Muscle of leg (tissue), 11 donors: ENCODE measurements around the gene KRTAP5-5. TPM values are rescaled to one million over a fixed set of nuclear protein-coding genes. Genes with fewer than 3 reads are reported as not detected.
"Not testable (repeated sequence)": the region's sequence is repeated elsewhere in the genome, so short reads cannot be mapped to it uniquely, and the experiment has no call there.

Source experiments
- DNase-seq: peaks from one replicate; pipeline ENCODE4 v3.0.0; 2013
- H3K27ac ChIP-seq: one replicate; pipeline ENCODE4 v1.5.1; 2013; ENCODE audit warnings: mild to moderate bottlenecking, low read length, control low read depth
- H3K27me3 ChIP-seq: one replicate; pipeline ENCODE4 v1.6.1; 2013; ENCODE audit warnings: low read length; ENCODE audit not compliant: control insufficient read depth, insufficient read depth
- H3K36me3 ChIP-seq: one replicate; pipeline ENCODE4 v1.6.1; 2013; ENCODE audit warnings: low read length; ENCODE audit not compliant: control insufficient read depth, insufficient read depth
- H3K4me1 ChIP-seq: one replicate; pipeline ENCODE4 v1.6.1; 2013; ENCODE audit warnings: low read length; ENCODE audit not compliant: control insufficient read depth, insufficient read depth
- H3K4me3 ChIP-seq: one replicate; pipeline ENCODE4 v1.5.1; 2013; ENCODE audit warnings: low read length, control low read depth
- H3K9me3 ChIP-seq: replicated peaks from 2 replicates; pipeline ENCODE4 v1.6.1; 2013; ENCODE audit warnings: low read depth, low read length; ENCODE audit not compliant: control insufficient read depth
- WGBS: methylation state at CpG from one replicate; pipeline ENCODE4 v1.1.5; 2013; ENCODE audit warnings: missing lambda C conversion rate; ENCODE audit not compliant: insufficient coverage; 5-methylcytosine and 5-hydroxymethylcytosine counted together
- polyA plus RNA-seq, 8 donors: library from polyadenylated mRNA; unstranded; fragments of 120-200 nt; gene quantifications; one replicate each; pipeline versions ENCODE4 v1.2.1 to v1.2.3, GENCODE V29; 2013; ENCODE audit warnings: inconsistent platforms in 1 of 8, low replicate concordance in 1 of 8; ENCODE audit not compliant: insufficient read length in 8 of 8, insufficient read depth in 1 of 8
- total RNA-seq: library from RNA; stranded (reverse); fragments of 120-200 nt; gene quantifications from one replicate; pipeline ENCODE4 v1.2.4, GENCODE V29; 2013

The KRTAP5-5 gene
- total and polyA plus RNA-seq, 9 donors, result 0.24 to 0.31 TPM; not detected in 7

DNA sequence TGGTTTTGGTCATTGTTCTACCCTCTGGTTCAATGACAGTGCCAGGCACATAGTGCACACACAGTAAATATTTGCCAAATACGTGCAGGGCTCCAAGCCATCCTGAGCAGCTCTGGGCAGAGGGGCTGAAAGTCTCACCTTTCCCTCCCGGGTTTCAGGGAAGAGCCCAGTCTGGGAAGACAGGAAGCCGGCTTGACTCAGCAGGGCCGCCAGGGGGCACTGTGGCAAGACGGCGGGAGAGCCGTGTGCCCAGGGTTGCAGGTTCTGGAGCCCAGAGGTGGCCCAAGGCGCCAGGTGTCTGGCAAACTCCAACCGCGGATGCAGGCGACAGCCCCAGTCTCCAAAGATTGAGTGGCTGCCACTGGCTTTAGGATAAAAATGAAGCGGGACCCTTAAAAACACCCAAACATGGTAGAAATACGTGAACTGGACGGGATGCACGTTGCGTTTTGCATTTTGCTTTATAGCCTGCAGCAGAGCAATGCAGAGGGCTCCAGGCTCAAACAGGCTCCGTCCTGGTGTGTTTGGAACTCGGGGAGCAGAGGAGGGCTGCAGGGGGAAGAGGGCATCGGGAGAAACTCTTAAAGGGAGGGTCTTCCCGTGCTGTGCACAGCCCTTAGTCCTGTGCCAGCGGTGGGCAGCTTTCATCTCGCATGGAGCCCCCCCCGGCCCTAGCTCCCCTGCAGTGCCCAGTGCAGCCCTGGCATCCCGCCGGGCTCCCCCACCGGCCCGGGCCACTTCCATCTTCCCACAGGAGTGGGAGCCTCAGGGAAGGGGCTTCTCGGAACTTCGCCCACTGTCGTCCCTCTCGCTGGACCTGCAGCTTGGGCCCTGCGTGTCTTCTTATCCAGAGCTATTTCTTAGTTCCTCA is 10.7 kb downstream of the KRTAP5-5 start:
- Histone ChIP-seq H3K27me3 (peaks cover 21% of the 10 kb centered on the region), H3K36me3 (no peaks in the 10 kb centered on the region), H3K4me1 (peaks cover 9% of the 10 kb centered on the region), H3K4me3 (no peak overlapping the region), H3K9me3 (no peaks in the 10 kb centered on the region), H3K27ac (peak overlapping the region; percentile 2)
- no peak for DNase-seq
- WGBS, result 36% methylated on average over 22 of the region's 32 CpGs

DNA sequence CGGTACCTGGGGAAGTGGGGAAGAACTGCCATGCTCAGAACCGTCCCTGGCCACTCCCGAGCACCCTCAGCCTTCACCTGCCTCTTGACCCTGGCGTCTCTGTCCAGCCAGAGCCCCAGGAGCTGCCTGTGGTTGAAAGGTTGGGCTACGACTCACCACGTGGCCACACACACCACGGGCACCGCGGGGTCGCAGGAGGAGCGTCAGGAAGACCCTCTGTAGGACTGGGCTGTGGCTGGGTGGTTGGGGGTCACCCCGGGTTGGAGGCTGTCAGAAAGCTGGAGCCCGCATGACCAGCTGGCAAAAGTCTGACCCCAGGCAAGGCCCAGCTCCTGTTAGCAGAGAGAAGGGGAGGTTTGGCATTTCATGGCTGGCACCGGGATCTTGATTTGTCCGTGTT is 11.5 kb downstream of the KRTAP5-5 start:
- peaks cover 9% of the 10 kb centered on the region for H3K4me1 ChIP-seq
- WGBS, result 94% methylated on average over 6 of the region's 15 CpGs
- peaks cover 19% of the 10 kb centered on the region for H3K27me3 ChIP-seq
- H3K9me3 ChIP-seq, result no peaks in the 10 kb centered on the region
- no peak overlapping the region for H3K27ac ChIP-seq
- no peaks in the 10 kb centered on the region for H3K36me3 ChIP-seq
- no peak overlapping the region for H3K4me3 ChIP-seq
- DNase-seq, result no peak

DNA sequence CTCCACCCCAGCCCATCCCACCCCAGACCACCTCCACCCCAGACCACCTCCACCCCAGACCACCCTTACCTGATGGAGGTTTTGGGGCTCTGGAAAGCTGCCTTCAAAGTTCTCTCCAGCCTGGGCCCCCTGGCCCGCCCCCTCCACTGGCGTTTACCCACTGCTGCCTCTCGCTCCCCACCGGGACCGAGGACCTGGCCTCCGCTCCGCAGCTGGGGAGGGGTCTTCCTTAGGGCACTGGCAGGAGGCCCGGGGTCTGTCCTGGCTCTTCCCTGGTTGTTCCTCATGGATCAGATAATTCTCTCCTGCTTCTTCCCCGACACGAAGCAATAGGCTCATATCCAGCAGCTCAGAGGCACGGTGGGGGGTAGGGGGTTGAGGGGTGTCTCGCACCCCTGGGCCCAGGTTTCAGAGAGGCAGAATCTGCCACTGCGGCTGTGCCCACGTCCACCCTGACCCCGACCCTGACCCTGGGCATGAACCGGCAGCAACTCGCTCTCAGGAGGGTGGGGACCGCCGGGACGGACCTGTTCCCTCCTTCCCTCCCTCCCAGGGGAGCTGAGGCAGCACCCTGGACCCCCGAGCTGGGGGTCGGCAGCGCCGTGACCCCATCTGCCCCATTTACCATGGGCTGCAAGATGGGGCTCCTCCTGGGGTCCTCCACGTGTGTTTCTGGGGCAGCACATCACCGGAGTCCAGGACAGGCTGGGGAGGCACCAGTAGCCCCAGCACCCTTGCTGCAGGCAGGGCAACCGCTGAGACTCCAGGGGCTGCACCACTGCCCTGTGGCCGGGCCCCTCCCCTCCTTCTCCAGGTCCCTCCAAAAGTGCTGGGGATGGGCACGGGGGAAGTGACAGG is 12.9 kb downstream of the KRTAP5-5 start:
- Histone ChIP-seq H3K36me3 (no peaks in the 10 kb centered on the region), H3K27ac (no peak overlapping the region), H3K4me1 (peaks cover 9% of the 10 kb centered on the region), H3K9me3 (no peaks in the 10 kb centered on the region), H3K27me3 (peaks cover 19% of the 10 kb centered on the region), H3K4me3 (no peak overlapping the region)
- 82% methylated on average over 24 of the region's 29 CpGs for WGBS
- no peak for DNase-seq

DNA sequence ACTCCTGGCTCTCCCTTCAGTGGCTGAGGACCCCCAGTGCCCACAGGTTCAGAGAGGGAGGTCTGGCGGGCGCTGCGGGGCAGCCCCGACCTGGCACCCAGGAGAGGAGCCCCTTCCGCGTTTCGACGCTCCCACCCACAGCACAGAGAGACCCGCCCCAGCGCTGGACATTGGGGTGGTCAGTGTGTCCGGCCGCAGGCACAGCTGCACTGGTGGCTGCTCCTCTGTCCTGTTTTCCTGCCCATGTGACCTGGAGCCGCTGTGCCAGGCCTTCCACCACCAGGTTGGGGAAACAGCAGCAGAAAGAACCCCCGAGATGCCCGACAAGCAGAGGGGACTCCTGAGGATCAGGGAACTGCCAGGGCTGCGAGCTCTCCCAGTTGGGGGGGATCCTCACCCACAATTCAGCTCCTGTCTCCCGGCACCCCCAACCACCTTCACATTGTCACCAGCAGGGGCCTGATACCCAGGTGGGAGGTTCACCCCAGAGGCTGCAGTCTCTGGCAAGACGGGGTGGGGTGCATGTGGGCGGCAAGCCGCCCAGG is 13.6 kb downstream of the KRTAP5-5 start:
- H3K36me3 ChIP-seq, result no peaks in the 10 kb centered on the region
- no peak overlapping the region for H3K27ac ChIP-seq
- no peak overlapping the region for H3K4me3 ChIP-seq
- DNase-seq, result no peak
- H3K9me3 ChIP-seq, result no peaks in the 10 kb centered on the region
- peaks cover 19% of the 10 kb centered on the region for H3K27me3 ChIP-seq
- H3K4me1 ChIP-seq, result peaks cover 9% of the 10 kb centered on the region
- WGBS, result 83% methylated on average over 5 of the region's 20 CpGs

DNA sequence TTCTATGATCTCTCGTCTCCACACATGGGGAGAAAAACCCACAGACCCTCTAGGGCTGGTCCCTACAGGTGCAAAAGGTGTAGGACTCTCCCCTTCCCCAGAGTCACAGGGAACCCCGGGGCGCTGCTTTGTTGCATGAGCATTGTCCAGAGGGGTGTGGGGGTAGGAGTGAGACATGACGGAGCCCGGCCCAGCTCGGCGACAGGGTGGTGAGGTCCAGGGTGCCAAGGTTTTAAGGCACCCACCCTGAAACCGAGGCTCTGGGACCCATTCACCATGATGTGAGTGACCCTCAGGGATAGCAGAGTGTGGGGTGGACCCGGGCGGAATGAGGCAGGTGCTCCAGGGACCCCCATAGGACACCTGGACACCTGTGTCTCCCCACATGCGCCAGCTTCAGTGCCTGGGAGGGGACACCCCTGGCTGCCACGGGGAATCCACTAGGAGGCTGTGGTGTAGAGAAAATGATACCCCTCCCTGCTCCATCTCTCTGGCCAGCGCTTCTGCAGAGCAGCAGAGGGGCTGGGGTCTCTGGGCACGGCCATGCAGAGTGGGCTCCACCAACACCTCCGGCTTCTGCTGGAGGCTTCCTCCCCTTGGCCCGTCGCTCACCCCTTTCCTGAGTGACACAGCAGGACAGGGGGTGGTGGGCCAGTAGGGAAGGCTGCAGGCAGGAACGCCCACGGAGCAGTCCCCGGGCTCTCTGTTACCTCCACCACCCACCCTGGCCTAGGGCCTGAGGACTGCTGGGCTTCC is 15.2 kb downstream of the KRTAP5-5 start:
- H3K4me1 ChIP-seq, result peaks cover 6% of the 10 kb centered on the region
- no peak overlapping the region for H3K27ac ChIP-seq
- DNase-seq, result no peak
- H3K9me3 ChIP-seq, result no peaks in the 10 kb centered on the region
- no peak overlapping the region for H3K4me3 ChIP-seq
- peaks cover 10% of the 10 kb centered on the region for H3K27me3 ChIP-seq
- no peaks in the 10 kb centered on the region for H3K36me3 ChIP-seq
- 87% methylated on average over 13 of the region's 20 CpGs for WGBS

- DNase-seq, result no peak
- Histone ChIP-seq H3K27me3 (peaks cover 5% of the 10 kb centered on the region), H3K36me3 (no peaks in the 10 kb centered on the region), H3K4me3 (no peak overlapping the region), H3K9me3 (no peaks in the 10 kb centered on the region), H3K27ac (no peak overlapping the region), H3K4me1 (peaks cover under 1% of the 10 kb centered on the region)
- WGBS, result 65% methylated on average over 9 of the region's 12 CpGs
Observed at GRCh38 chr11:1645357-1645821, 15.8 kb downstream of the KRTAP5-5 start.

- not testable (repeated sequence) for DNase-seq, H3K4me3 ChIP-seq, H3K9me3 ChIP-seq, H3K36me3 ChIP-seq, H3K27me3 ChIP-seq, H3K4me1 ChIP-seq, H3K27ac ChIP-seq
- WGBS, result 75% methylated on average over 4 of the region's 10 CpGs
Observed at GRCh38 chr11:1646540-1646939, 17.0 kb downstream of the KRTAP5-5 start.

- Histone ChIP-seq H3K27me3 (peaks cover 1% of the 10 kb centered on the region), H3K36me3 (no peaks in the 10 kb centered on the region), H3K27ac (no peak overlapping the region), H3K4me3 (no peak overlapping the region), H3K9me3 (no peaks in the 10 kb centered on the region), H3K4me1 (peaks cover 3% of the 10 kb centered on the region)
- no peak for DNase-seq
- WGBS, result 90% methylated on average over 32 of the region's 35 CpGs
Observed at GRCh38 chr11:1647901-1648652, 18.5 kb downstream of the KRTAP5-5 start.

DNA sequence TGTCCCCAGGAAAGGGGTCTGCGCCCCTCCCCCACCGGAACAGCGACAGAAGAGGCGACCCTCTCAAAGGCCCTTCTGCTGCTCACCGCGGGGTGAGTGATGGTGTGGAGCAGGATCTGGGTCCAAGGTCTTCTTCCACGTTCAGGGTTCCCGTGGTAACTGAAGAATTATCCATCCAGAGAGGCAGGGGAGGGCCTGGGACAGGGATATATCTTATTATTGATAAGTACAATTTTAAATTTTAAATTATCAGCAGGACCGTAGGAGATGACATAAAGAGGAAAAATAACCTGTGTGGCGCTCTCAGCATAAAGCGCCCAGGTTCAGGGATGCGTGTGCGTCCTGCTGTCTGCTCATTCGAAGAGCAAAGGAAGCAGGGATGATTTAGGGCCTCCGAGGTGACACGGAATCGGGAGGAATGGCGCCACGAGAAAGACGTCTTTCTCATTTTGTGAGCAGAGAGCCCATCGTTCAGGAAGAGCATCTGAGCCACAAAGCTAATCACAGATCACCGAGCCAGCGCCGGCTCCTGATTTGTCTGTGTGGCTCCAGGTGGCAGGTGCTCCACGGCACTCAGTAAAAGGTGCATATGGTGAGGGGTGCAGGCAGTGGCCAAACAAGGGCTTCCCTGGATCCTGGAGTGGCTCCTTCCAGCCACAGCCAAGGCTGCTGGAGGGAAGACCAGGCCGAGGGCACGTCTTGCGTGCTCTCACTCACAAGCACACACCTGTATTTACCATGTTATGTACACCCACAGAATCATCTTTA is 19.3 kb downstream of the KRTAP5-5 start:
- DNase-seq, result no peak
- H3K27me3 ChIP-seq, result peaks cover 3% of the 10 kb centered on the region
- 91% methylated on average over 19 of the region's 28 CpGs for WGBS
- no peak overlapping the region for H3K27ac ChIP-seq
- H3K4me3 ChIP-seq, result no peak overlapping the region
- H3K9me3 ChIP-seq, result no peaks in the 10 kb centered on the region
- no peaks in the 10 kb centered on the region for H3K36me3 ChIP-seq
- H3K4me1 ChIP-seq, result peaks cover 10% of the 10 kb centered on the region
